Left lung (tissue), 10 donors: Measurements from ENCODE around the gene PLIN3. TPM values are rescaled to one million over a fixed set of nuclear protein-coding genes. Genes with fewer than 3 reads are reported as not detected.
"Not testable (repeated sequence)": the region's sequence is repeated elsewhere in the genome, so short reads cannot be mapped to it uniquely, and the experiment has no call there.

Source experiments
- ATAC-seq: fragments of 200-7000 bp; cut with Tn5 transposase; one replicate; pipeline ENCODE4 v1.9.1; 2020; ENCODE audit warnings: moderate library complexity
- DNase-seq, 4 donors: peaks; one replicate each; pipeline ENCODE4 v3.0.0-alpha.2; 2013 to 2020
- H3K27ac ChIP-seq, 2 donors: fragments of 200-600 bp; sonication (generic) in 1 of 2; one replicate each; pipeline versions ENCODE4 v1.5.0 to v1.8.0; 2020 to 2021
- H3K27me3 ChIP-seq, 2 donors: fragments of 200-600 bp; sonication (generic) in 1 of 2; one replicate each; pipeline versions ENCODE4 v1.5.0 to v1.8.0; 2020 to 2021
- H3K36me3 ChIP-seq, 2 donors: fragments of 200-600 bp; sonication (generic) in 1 of 2; one replicate each; pipeline versions ENCODE4 v1.5.0 to v1.8.0; 2020 to 2021
- H3K4me1 ChIP-seq, 2 donors: fragments of 200-600 bp; one replicate each; pipeline ENCODE4 v1.8.0; 2021
- H3K4me3 ChIP-seq, 2 donors: fragments of 200-600 bp; sonication (generic) in 1 of 2; one replicate each; pipeline versions ENCODE4 v1.5.0 to v1.8.0; 2020 to 2021; ENCODE audit warnings: mild to moderate bottlenecking in 1 of 2
- H3K9me3 ChIP-seq, 2 donors: fragments of 200-600 bp; sonication (generic) in 1 of 2; one replicate each; pipeline versions ENCODE4 v1.5.0 to v1.8.0; 2020 to 2021
- intact Hi-C, 2 donors: fragments of 100-400 bp; cut with DNase I; formaldehyde crosslinking; loops; one replicate each; pipeline versions ENCODE4 v1.11.2 to v1.14.2; 2022
- polyA plus RNA-seq, 6 donors: library from polyadenylated mRNA; unstranded; fragments of 120-200 nt; gene quantifications; one replicate each; pipeline ENCODE4 v1.2.1, GENCODE V29; 2013; ENCODE audit not compliant: insufficient read length in 6 of 6
- total RNA-seq, 2 donors: library from RNA; stranded (reverse); fragmentation: NEBNext Ultra II Directional; extraction: Animal tissue kit (Norgen Biotek cat#: 25700); gene quantifications; one replicate each; pipeline ENCODE4 v1.2.1, GENCODE V29; 2021
- TF ChIP-seq, protein P1 (sequence below), 2 donors: fragments of 200-600 bp; sonication (generic) in 1 of 2; IDR thresholded peaks; one replicate each; pipeline versions ENCODE4 v1.5.0 to v1.8.0; 2021; ENCODE audit warnings: antibody characterized with exemption in 2 of 2
- donor health status: DM: no; HTN: yes; CAD: no.
- donor health status: DM: no; HTN: no; CAD: no.

Gene PLIN3
- total and polyA plus RNA-seq, 8 donors = 37.9 to 71.7 (median 47.7) TPM

DNA sequence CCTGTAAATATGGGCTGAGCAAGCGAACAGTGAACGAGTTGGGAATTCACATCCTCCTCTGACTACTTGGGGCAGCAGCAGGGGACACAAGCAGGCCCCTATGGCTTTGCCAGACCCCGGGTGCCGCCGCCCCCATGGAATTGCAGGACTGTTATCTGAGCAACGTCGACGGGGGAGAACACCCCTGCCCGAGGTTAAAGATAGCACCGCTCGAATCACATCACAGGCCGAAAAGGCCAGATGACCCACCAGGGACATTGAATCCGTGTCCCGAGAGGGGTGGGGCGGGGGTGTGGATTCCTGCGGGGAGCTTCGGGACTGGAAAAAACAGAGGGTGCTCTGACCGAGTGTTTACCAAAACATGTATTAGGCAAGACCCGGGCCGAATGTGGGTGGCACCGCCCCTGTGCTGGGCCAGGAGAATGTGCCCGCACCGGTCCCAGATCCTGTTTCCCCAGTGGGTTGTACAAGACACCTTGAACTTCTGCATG is 66.8 kb downstream of the PLIN3 start:
- intact Hi-C loops = loop anchor here in 1 of 2 donors (10.0 kb wide), 1 partner anchor 234 kb away; no protein-coding TSS in a partner anchor
- Histone ChIP-seq H3K9me3 (no peaks in the 10 kb centered on the region), H3K27me3 (no peaks in the 10 kb centered on the region), H3K4me3 (no peak overlapping the region), H3K36me3 (peaks cover 0 to 27% of the 10 kb centered on the region in 2 donors), H3K27ac (peak overlapping the region in 1 of 2 donors; percentile 33), H3K4me1 (peaks cover 3 to 11% of the 10 kb centered on the region in 2 donors)
- TF ChIP-seq, protein P1, sequence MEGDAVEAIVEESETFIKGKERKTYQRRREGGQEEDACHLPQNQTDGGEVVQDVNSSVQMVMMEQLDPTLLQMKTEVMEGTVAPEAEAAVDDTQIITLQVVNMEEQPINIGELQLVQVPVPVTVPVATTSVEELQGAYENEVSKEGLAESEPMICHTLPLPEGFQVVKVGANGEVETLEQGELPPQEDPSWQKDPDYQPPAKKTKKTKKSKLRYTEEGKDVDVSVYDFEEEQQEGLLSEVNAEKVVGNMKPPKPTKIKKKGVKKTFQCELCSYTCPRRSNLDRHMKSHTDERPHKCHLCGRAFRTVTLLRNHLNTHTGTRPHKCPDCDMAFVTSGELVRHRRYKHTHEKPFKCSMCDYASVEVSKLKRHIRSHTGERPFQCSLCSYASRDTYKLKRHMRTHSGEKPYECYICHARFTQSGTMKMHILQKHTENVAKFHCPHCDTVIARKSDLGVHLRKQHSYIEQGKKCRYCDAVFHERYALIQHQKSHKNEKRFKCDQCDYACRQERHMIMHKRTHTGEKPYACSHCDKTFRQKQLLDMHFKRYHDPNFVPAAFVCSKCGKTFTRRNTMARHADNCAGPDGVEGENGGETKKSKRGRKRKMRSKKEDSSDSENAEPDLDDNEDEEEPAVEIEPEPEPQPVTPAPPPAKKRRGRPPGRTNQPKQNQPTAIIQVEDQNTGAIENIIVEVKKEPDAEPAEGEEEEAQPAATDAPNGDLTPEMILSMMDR (IDR thresholded peaks at IDR 0.05) = no peak
- DNase-seq = peak in 3 of 4 donors; percentile 79 to 87 (median 83)
- peak; percentile 90 for ATAC-seq

DNA sequence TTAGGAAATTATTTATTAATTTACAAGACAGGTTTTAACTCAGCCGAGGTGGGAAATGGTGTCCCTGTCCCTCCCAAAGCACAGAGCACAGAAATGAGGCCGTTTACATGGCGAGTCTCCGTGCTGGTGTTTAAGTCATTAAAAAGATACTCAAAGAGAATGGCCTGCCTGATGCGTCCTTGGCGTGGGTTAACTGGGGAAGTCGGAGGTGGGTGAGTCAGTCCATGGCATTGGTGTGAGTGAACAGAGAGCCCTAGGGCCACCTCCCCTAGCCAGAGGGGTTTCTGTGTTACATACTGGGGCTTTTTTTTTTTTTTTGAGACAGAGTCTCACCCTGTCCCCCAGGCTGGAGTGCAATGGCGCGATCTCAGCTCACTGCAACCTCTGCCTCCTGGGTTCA is 72.1 kb downstream of the PLIN3 start:
- H3K4me3 ChIP-seq = no peak overlapping the region
- peaks cover 0 to 59% of the 10 kb centered on the region in 2 donors for H3K36me3 ChIP-seq
- TF ChIP-seq, protein P1 (IDR thresholded peaks at IDR 0.05) = no peak
- H3K27ac ChIP-seq = no peak overlapping the region
- intact Hi-C loops = no loop called here
- peaks cover 8 to 48% of the 10 kb centered on the region in 2 donors for H3K4me1 ChIP-seq
- H3K27me3 ChIP-seq = no peaks in the 10 kb centered on the region
- DNase-seq (no peak), ATAC-seq (no peak)
- no peaks in the 10 kb centered on the region for H3K9me3 ChIP-seq

DNA sequence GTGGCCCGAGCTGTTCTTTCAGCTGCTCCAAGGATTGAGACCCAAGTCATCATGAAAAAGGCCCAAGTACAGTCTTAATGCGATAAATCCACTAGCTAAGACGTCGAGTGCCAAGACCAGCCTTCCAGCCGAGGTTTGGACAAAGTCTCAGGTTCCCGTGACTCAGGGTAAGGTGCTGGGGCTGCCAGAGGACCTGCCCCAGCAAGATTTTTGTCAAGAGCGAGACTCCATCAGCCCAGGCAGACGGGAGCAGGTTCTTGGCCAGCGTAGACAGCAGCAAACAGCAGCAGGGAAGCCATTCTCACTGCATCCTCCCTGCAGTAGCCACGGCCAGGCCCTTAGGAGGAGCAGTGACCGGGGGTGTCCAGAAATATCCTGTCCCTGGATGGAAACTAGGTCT is 72.5 kb downstream of the PLIN3 start:
- TF ChIP-seq, protein P1 (IDR thresholded peaks at IDR 0.05) = no peak
- intact Hi-C loops = loop anchor here in 1 of 2 donors (5.0 kb wide), 1 partner anchor 63 kb away; no protein-coding TSS in a partner anchor
- DNase-seq (no peak), ATAC-seq (no peak)
- Histone ChIP-seq H3K27me3 (no peaks in the 10 kb centered on the region), H3K27ac (no peak overlapping the region), H3K9me3 (no peaks in the 10 kb centered on the region), H3K36me3 (peaks cover 0 to 59% of the 10 kb centered on the region in 2 donors), H3K4me1 (peaks cover 6 to 48% of the 10 kb centered on the region in 2 donors), H3K4me3 (no peak overlapping the region)

DNA sequence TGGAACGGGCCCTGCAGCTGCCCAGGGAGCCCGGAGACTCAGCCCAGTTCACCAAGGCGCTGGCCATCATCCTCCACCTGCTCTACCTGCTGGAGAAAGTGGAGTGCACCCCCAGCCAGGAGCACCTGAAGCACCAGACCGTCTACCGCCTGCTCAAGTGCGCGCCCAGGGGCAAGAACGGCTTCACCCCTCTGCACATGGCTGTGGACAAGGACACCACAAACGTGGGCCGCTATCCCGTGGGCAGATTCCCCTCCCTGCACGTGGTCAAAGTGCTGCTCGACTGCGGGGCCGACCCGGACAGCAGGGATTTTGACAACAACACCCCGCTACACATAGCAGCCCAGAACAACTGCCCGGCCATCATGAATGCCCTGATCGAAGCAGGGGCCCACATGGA is 74.2 kb downstream of the PLIN3 start:
- H3K9me3 ChIP-seq, H3K27me3 ChIP-seq, H3K27ac ChIP-seq, DNase-seq, ATAC-seq: not testable (repeated sequence)
- intact Hi-C loops = loop anchor here in 1 of 2 donors (5.0 kb wide), 1 partner anchor 61 kb away; no protein-coding TSS in a partner anchor
- Histone ChIP-seq H3K4me1 (peaks cover 5 to 48% of the 10 kb centered on the region in 2 donors), H3K36me3 (peaks cover 0 to 51% of the 10 kb centered on the region in 2 donors), H3K4me3 (peak overlapping the region in 1 of 2 donors; percentile 97)

DNA sequence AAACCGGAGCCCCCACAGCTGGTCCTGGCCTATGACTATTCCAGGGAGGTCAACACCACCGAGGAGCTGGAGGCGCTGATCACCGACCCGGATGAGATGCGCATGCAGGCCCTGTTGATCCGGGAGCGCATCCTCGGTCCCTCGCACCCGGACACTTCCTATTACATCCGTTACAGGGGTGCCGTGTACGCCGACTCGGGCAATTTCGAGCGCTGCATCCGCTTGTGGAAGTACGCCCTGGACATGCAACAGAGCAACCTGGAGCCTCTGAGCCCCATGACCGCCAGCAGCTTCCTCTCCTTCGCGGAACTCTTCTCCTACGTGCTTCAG is 74.6 kb downstream of the PLIN3 start:
- peak in 1 of 4 donors; percentile 78 for DNase-seq
- H3K27me3 ChIP-seq, H3K27ac ChIP-seq, ATAC-seq, H3K9me3 ChIP-seq: not testable (repeated sequence)
- H3K4me3 ChIP-seq = peak overlapping the region in 1 of 2 donors; percentile 97
- intact Hi-C loops = loop anchor here in 1 of 2 donors (5.0 kb wide), 1 partner anchor 61 kb away; no protein-coding TSS in a partner anchor
- peaks cover 5 to 48% of the 10 kb centered on the region in 2 donors for H3K4me1 ChIP-seq
- H3K36me3 ChIP-seq = peaks cover 0 to 51% of the 10 kb centered on the region in 2 donors

DNA sequence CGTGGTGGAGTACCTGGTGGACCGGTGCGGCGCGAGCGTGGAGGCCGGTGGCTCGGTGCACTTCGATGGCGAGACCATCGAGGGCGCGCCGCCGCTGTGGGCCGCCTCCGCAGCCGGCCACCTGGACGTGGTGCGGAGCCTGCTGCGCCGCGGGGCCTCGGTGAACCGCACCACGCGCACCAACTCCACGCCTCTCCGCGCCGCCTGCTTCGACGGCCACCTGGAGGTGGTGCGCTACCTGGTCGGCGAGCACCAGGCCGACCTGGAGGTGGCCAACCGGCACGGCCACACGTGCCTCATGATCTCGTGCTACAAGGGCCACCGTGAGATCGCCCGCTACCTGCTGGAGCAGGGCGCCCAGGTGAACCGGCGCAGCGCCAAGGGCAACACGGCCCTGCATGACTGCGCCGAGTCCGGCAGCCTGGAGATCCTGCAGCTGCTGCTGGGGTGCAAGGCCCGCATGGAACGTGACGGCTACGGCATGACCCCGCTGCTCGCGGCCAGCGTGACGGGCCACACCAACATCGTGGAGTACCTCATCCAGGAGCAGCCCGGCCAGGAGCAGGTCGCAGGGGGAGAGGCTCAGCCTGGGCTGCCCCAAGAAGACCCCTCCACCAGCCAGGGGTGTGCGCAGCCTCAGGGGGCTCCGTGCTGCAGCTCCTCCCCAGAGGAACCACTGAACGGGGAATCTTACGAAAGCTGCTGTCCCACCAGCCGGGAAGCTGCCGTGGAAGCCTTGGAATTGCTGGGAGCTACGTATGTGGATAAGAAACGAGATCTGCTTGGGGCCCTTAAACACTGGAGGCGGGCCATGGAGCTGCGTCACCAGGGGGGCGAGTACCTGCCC is 75.2 kb downstream of the PLIN3 start:
- Histone ChIP-seq H3K27ac (peak overlapping the region; percentile 76 to 93), H3K4me1 (peaks cover 5 to 48% of the 10 kb centered on the region in 2 donors), H3K4me3 (peak overlapping the region; percentile 89 to 97), H3K36me3 (peaks cover 0 to 45% of the 10 kb centered on the region in 2 donors)
- ATAC-seq = peak; percentile 2
- intact Hi-C loops = loop anchor here in 1 of 2 donors (5.0 kb wide), 1 partner anchor 60 kb away; no protein-coding TSS in a partner anchor
- H3K27me3 ChIP-seq, H3K9me3 ChIP-seq: not testable (repeated sequence)
- DNase-seq = peak in 1 of 4 donors; percentile 83
